IPS DF 6.9 (cell line): ENCODE results near the gene FBXO2.

Experiments used
- DNase-seq: peaks from one replicate; pipeline ENCODE4 v3.0.0-alpha.2; 2013; ENCODE audit warnings: low read depth, low spot score
- H3K27ac ChIP-seq: one replicate; pipeline ENCODE4 v1.5.1; 2013; ENCODE audit warnings: low read length, control low read depth
- H3K27me3 ChIP-seq: 2 replicates; pipeline ENCODE4 v1.6.1; 2013; ENCODE audit warnings: mild to moderate bottlenecking, low read length; ENCODE audit not compliant: control insufficient read depth, insufficient read depth
- H3K36me3 ChIP-seq: 2 replicates; pipeline ENCODE4 v1.6.1; 2013; ENCODE audit warnings: low read length; ENCODE audit not compliant: control insufficient read depth, insufficient read depth
- H3K4me1 ChIP-seq: 2 replicates; pipeline ENCODE4 v1.6.1; 2013; ENCODE audit warnings: low read length; ENCODE audit not compliant: control insufficient read depth, insufficient read depth
- H3K4me3 ChIP-seq: 2 replicates; pipeline ENCODE4 v1.5.1; 2013; ENCODE audit warnings: mild to moderate bottlenecking, low read length
- H3K9me3 ChIP-seq: 2 replicates; pipeline ENCODE4 v1.6.1; 2013; ENCODE audit warnings: low read length, inconsistent platforms; ENCODE audit not compliant: control insufficient read depth, insufficient read depth
- WGBS: extraction: QIAGEN DNeasy Blood & Tissue Kit; methylation state at CpG from one replicate; pipeline ENCODE4 v1.1.7; 2013; ENCODE audit warnings: mixed read lengths, missing lambda C conversion rate; ENCODE audit not compliant: insufficient read length, insufficient coverage; 5-methylcytosine and 5-hydroxymethylcytosine counted together

The FBXO2 gene

GRCh38 chr1:11693024-11693590 is 38.9 kb upstream of the FBXO2 start:
- H3K9me3 ChIP-seq: no peaks in the 10 kb centered on the region
- H3K4me1 ChIP-seq: peaks cover 16% of the 10 kb centered on the region
- no peak overlapping the region for H3K27ac ChIP-seq
- H3K27me3 ChIP-seq: no peaks in the 10 kb centered on the region
- WGBS: no CpG with 5 or more reads among the region's 6 CpGs
- no peaks in the 10 kb centered on the region for H3K36me3 ChIP-seq
- DNase-seq: no peak
- no peak overlapping the region for H3K4me3 ChIP-seq

- H3K4me3 ChIP-seq: peak overlapping the region; percentile 98; the same call in 1 of the 2 replicates
- peaks cover 14% of the 10 kb centered on the region for H3K4me1 ChIP-seq
Measured at GRCh38 chr1:11691928-11692711, 37.9 kb upstream of the FBXO2 start.

GRCh38 chr1:11691302-11691914 is 37.2 kb upstream of the FBXO2 start, which contains the start of gene DRAXIN:
DRAXIN (plus strand) TSS chr1:11691710; CDS start chr1:11706259, 14,549 bp downstream.
- H3K27ac ChIP-seq: no peak within 1 kb of the TSS
- H3K27me3 ChIP-seq: no peaks in the 10 kb centered on the region
- peaks cover 14% of the 10 kb centered on the region for H3K4me1 ChIP-seq
- no peaks in the 10 kb centered on the region for H3K9me3 ChIP-seq
- no CpG with 5 or more reads among the region's 78 CpGs for WGBS
- peak within 1 kb of the TSS; percentile 98 for H3K4me3 ChIP-seq
- H3K36me3 ChIP-seq: no peaks in the 10 kb centered on the region
- no peak for DNase-seq

More at GRCh38 chr1:11691928-11692711, 37.9 kb upstream of the FBXO2 start:
- Histone ChIP-seq H3K27me3 (no peaks in the 10 kb centered on the region), H3K9me3 (no peaks in the 10 kb centered on the region), H3K36me3 (no peaks in the 10 kb centered on the region), H3K27ac (no peak overlapping the region)
- WGBS: no CpG with 5 or more reads among the region's 64 CpGs
- DNase-seq: no peak

- DNase-seq: no peak
- WGBS: no CpG with 5 or more reads among the region's 64 CpGs
- peaks cover 13% of the 10 kb centered on the region for H3K4me1 ChIP-seq
Measured at GRCh38 chr1:11690397-11691301, 36.4 kb upstream of the FBXO2 start.

GRCh38 chr1:11688506-11688905 is 34.3 kb upstream of the FBXO2 start:
- Histone ChIP-seq H3K9me3 (no peaks in the 10 kb centered on the region), H3K27ac (no peak overlapping the region), H3K4me1 (peaks cover 8% of the 10 kb centered on the region), H3K36me3 (no peaks in the 10 kb centered on the region; the same call in 1 of the 2 replicates), H3K4me3 (no peak overlapping the region), H3K27me3 (no peaks in the 10 kb centered on the region)
- no peak for DNase-seq
- no CpG with 5 or more reads among the region's 4 CpGs for WGBS

More at GRCh38 chr1:11690397-11691301, 36.4 kb upstream of the FBXO2 start:
- peak overlapping the region; percentile 49 for H3K27ac ChIP-seq
- H3K27me3 ChIP-seq: no peaks in the 10 kb centered on the region
- H3K4me3 ChIP-seq: peak overlapping the region; percentile 98
- no peaks in the 10 kb centered on the region; the same call in 1 of the 2 replicates for H3K36me3 ChIP-seq
- no peaks in the 10 kb centered on the region for H3K9me3 ChIP-seq

DNA sequence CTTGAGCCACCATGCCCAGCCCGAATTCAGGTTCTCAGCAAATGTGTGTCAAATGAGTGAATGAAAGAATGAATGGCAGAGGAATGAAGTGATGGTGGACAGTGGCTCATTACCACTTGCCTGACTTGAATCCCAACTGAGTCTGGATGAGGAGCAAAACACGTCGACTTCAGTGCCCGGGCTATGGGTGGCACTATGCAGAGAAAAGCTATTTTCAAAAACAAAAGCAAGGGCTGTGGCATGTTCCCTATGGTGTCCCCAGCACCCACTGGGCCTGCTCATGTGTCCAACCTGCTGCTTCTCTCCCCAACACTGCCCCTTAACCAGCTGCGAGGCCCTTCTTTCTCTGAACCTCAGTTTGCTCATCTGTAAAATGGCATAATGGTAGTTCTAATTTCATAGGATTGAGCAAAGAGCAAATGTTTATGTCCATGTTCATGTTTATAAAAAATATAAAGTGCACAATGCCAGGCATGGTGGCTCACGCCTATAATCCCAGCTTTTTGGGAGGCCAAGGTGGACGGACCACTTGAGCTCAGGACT is 31.1 kb upstream of the FBXO2 start:
- H3K27ac ChIP-seq: no peak overlapping the region
- H3K9me3 ChIP-seq: no peaks in the 10 kb centered on the region
- no peaks in the 10 kb centered on the region; the same call in 1 of the 2 replicates for H3K36me3 ChIP-seq
- DNase-seq: no peak
- WGBS: no CpG with 5 or more reads among the region's 7 CpGs
- peaks cover 11% of the 10 kb centered on the region for H3K4me1 ChIP-seq
- no peaks in the 10 kb centered on the region for H3K27me3 ChIP-seq
- H3K4me3 ChIP-seq: no peak overlapping the region

DNA sequence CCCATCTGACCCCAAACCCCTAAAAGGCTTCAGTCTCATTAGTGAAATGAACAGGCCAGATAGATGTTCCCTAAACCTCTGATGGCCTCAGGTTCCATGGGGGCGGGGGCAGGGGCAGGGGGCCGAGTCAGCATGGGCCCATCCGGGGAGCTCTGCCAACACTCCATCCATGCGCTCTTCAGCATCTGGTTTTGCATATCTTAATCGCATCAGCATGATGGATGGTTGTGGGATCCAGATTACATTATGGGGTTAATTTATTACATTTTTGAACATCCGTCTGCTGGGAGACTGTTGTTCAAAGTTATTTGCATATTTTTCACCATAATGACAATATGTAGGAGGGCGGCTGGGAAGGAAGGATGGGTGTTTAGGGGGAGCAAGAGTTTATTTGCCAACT is 29.8 kb upstream of the FBXO2 start:
- no peak overlapping the region for H3K27ac ChIP-seq
- no peaks in the 10 kb centered on the region for H3K27me3 ChIP-seq
- DNase-seq: no peak
- no peaks in the 10 kb centered on the region for H3K9me3 ChIP-seq
- peaks cover 4% of the 10 kb centered on the region; the same call in 1 of the 2 replicates for H3K36me3 ChIP-seq
- WGBS: no CpG with 5 or more reads among the region's 7 CpGs
- H3K4me1 ChIP-seq: peaks cover 11% of the 10 kb centered on the region
- H3K4me3 ChIP-seq: no peak overlapping the region

DNA sequence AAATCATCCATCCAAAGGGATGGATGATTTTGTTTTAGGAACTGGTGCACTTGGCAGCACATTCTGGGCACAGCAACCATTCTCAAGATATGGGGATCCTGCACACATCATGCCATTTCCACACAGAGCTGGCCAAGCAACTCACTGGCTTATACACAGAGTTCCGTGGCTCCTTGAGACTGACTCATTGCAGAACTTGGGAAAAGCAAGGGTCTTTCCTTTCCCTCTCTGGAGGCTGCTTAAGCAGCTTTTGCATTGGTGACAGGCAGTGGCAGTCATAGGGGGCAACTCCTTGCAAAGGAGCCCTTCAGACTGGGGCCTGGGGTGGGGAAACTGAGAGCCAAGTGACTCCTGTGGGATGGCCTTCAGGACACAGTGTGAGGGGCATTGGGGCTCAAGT is 28.6 kb upstream of the FBXO2 start:
- no CpG with 5 or more reads among the region's 1 CpG for WGBS
- peak overlapping the region; percentile 86 for H3K27ac ChIP-seq
- peaks cover 4% of the 10 kb centered on the region; the same call in 1 of the 2 replicates for H3K36me3 ChIP-seq
- H3K4me3 ChIP-seq: no peak overlapping the region
- no peak for DNase-seq
- H3K4me1 ChIP-seq: peaks cover 9% of the 10 kb centered on the region
- H3K27me3 ChIP-seq: no peaks in the 10 kb centered on the region
- H3K9me3 ChIP-seq: no peaks in the 10 kb centered on the region

DNA sequence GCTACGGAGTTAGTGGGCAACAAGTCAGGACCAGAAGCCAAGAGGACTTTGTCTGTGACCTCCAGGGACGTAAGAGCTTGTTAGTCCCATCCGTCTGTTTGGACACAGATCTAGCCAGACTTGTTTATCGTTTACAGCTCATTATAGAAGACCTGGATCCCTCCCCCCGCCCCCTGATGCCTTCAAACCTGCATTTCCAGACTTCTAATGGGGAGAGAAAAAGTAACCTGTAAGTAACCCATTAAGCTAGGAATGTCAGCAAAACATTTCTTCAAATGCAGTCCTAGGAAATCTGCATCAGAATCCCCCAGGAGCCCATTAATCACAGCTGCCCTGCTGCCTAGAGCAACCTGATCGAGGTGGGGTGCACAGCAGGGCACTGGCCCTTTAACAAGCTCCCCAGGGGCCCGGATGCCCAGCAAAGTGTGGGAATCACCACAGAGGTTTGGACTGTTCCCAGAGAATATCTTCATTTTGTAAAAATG is 28.1 kb upstream of the FBXO2 start:
- Histone ChIP-seq H3K4me1 (peaks cover 9% of the 10 kb centered on the region), H3K9me3 (no peaks in the 10 kb centered on the region), H3K4me3 (no peak overlapping the region), H3K36me3 (peaks cover 5% of the 10 kb centered on the region), H3K27me3 (no peaks in the 10 kb centered on the region), H3K27ac (peak overlapping the region; percentile 86)
- DNase-seq: no peak
- WGBS: no CpG with 5 or more reads among the region's 7 CpGs
